Thymus (tissue), 11 donors: Measurements from ENCODE around the gene GNPAT. TPM values are rescaled to one million over a fixed set of nuclear protein-coding genes. Genes with fewer than 3 reads are reported as not detected.
"Not testable (repeated sequence)": the region's sequence is repeated elsewhere in the genome, so short reads cannot be mapped to it uniquely, and the experiment has no call there.

Source experiments
- DNase-seq, 9 donors: peaks; one replicate each; pipeline ENCODE4 v3.0.0-alpha.2; 2013; ENCODE audit warnings: low spot score in 9 of 9, low read depth in 6 of 9, missing footprints in 1 of 9
- H3K27ac ChIP-seq, 2 donors: one replicate each; pipeline ENCODE4 v1.5.1; 2013; ENCODE audit warnings: control low read depth in 1 of 2, low read depth in 1 of 2, low read length in 1 of 2, mild to moderate bottlenecking in 1 of 2, moderate library complexity in 1 of 2
- H3K27me3 ChIP-seq, 2 donors: one replicate each; pipeline ENCODE4 v1.5.1; 2013; ENCODE audit warnings: low read length in 1 of 2; ENCODE audit not compliant: control insufficient read depth in 2 of 2, insufficient read depth in 1 of 2
- H3K36me3 ChIP-seq, 2 donors: one replicate each; pipeline ENCODE4 v1.5.1; 2013; ENCODE audit warnings: low read length in 1 of 2, mild to moderate bottlenecking in 1 of 2, moderate library complexity in 1 of 2; ENCODE audit not compliant: control insufficient read depth in 2 of 2, insufficient read depth in 2 of 2
- H3K4me1 ChIP-seq, 2 donors: one replicate each; pipeline ENCODE4 v1.5.1; 2013; ENCODE audit warnings: low read length in 2 of 2; ENCODE audit not compliant: control insufficient read depth in 2 of 2, insufficient read depth in 2 of 2
- H3K4me3 ChIP-seq, 2 donors: one replicate each; pipeline ENCODE4 v1.5.1; 2013; ENCODE audit warnings: low read length in 2 of 2, control low read depth in 1 of 2, mild to moderate bottlenecking in 1 of 2
- H3K9me3 ChIP-seq, 2 donors: one replicate each; pipeline ENCODE4 v1.5.1; 2013; ENCODE audit warnings: low read length in 1 of 2, mild to moderate bottlenecking in 1 of 2; ENCODE audit not compliant: control insufficient read depth in 2 of 2, insufficient read depth in 1 of 2
- WGBS: extraction: QIAGEN DNeasy Blood & Tissue Kit; methylation state at CpG from one replicate; pipeline ENCODE4 v1.1.7; 2013; 5-methylcytosine and 5-hydroxymethylcytosine counted together
- polyA plus RNA-seq: library from polyadenylated mRNA; stranded (reverse); fragments of 200-250 nt; gene quantifications from one replicate; pipeline ENCODE4 v1.2.3, GENCODE V29; 2013
- total RNA-seq: library from RNA; stranded (reverse); fragments of 120-200 nt; gene quantifications from one replicate; pipeline ENCODE4 v1.2.4, GENCODE V29; 2013
- donor health status: healthy.

Gene GNPAT
- total and polyA plus RNA-seq, 2 donors: 45.9 to 54.3 TPM

GRCh38 chr1:231210126-231210525 is 30.9 kb upstream of the GNPAT start:
- 94% methylated on average over 6 of the region's 6 CpGs for WGBS
- Histone ChIP-seq H3K4me1 (peaks cover 7 to 11% of the 10 kb centered on the region in 2 donors), H3K4me3 (no peak overlapping the region), H3K27me3 (no peaks in the 10 kb centered on the region), H3K9me3 (no peaks in the 10 kb centered on the region), H3K36me3 (no peaks in the 10 kb centered on the region), H3K27ac (no peak overlapping the region)
- DNase-seq: no peak

- Histone ChIP-seq H3K4me3 (peak overlapping the region; percentile 20 to 28), H3K27ac (no peak overlapping the region), H3K27me3 (no peaks in the 10 kb centered on the region), H3K9me3 (no peaks in the 10 kb centered on the region), H3K4me1 (peaks cover 7 to 17% of the 10 kb centered on the region in 2 donors), H3K36me3 (no peaks in the 10 kb centered on the region)
- 19% methylated on average over 28 of the region's 28 CpGs for WGBS
- DNase-seq: peak; percentile 80 to 97 (median 91)
Observed at GRCh38 chr1:231211005-231211857, 29.8 kb upstream of the GNPAT start.

GRCh38 chr1:231212301-231212700 is 28.7 kb upstream of the GNPAT start:
- not testable (repeated sequence) for DNase-seq, H3K36me3 ChIP-seq, H3K4me3 ChIP-seq, H3K27me3 ChIP-seq, H3K9me3 ChIP-seq, H3K27ac ChIP-seq
- 95% methylated on average over 5 of the region's 5 CpGs for WGBS
- H3K4me1 ChIP-seq: peaks cover 7 to 17% of the 10 kb centered on the region in 2 donors

- WGBS: 96% methylated on average over 22 of the region's 22 CpGs
- no peak overlapping the region for H3K27ac ChIP-seq
- H3K9me3 ChIP-seq: no peaks in the 10 kb centered on the region
- no peak overlapping the region for H3K4me3 ChIP-seq
- H3K36me3 ChIP-seq: no peaks in the 10 kb centered on the region
- H3K4me1 ChIP-seq: peaks cover 7 to 19% of the 10 kb centered on the region in 2 donors
- peaks cover 0 to 4% of the 10 kb centered on the region in 2 donors for H3K27me3 ChIP-seq
- DNase-seq: no peak
Observed at GRCh38 chr1:231213831-231214573, 27.0 kb upstream of the GNPAT start.

GRCh38 chr1:231214918-231215680 is 25.9 kb upstream of the GNPAT start:
- Histone ChIP-seq H3K4me1 (peaks cover 7 to 19% of the 10 kb centered on the region in 2 donors), H3K9me3 (no peaks in the 10 kb centered on the region), H3K36me3 (no peaks in the 10 kb centered on the region), H3K27me3 (peaks cover 0 to 4% of the 10 kb centered on the region in 2 donors), H3K27ac (no peak overlapping the region), H3K4me3 (no peak overlapping the region)
- 76% methylated on average over 17 of the region's 17 CpGs for WGBS
- DNase-seq: peak in 1 of 9 donors; percentile 15

- Histone ChIP-seq H3K27ac (no peak overlapping the region), H3K27me3 (peaks cover 0 to 4% of the 10 kb centered on the region in 2 donors), H3K36me3 (no peaks in the 10 kb centered on the region), H3K9me3 (no peaks in the 10 kb centered on the region), H3K4me3 (no peak overlapping the region), H3K4me1 (peaks cover 7 to 19% of the 10 kb centered on the region in 2 donors)
- no peak for DNase-seq
- 92% methylated on average over 10 of the region's 10 CpGs for WGBS
Observed at GRCh38 chr1:231215681-231216385, 25.2 kb upstream of the GNPAT start.

GRCh38 chr1:231216498-231216897 is 24.5 kb upstream of the GNPAT start:
- DNase-seq: no peak
- no peaks in the 10 kb centered on the region for H3K36me3 ChIP-seq
- WGBS: 87% methylated on average over 4 of the region's 4 CpGs

GRCh38 chr1:231217056-231217455 is 24.0 kb upstream of the GNPAT start:
- Histone ChIP-seq H3K4me3 (no peak overlapping the region), H3K36me3 (no peaks in the 10 kb centered on the region), H3K9me3 (no peaks in the 10 kb centered on the region), H3K4me1 (peaks cover 0 to 10% of the 10 kb centered on the region in 2 donors), H3K27me3 (peaks cover 0 to 4% of the 10 kb centered on the region in 2 donors), H3K27ac (no peak overlapping the region)
- no peak for DNase-seq
- WGBS: 97% methylated on average over 11 of the region's 11 CpGs

More at GRCh38 chr1:231216498-231216897, 24.5 kb upstream of the GNPAT start:
- no peak overlapping the region for H3K27ac ChIP-seq
- H3K4me1 ChIP-seq: peaks cover 4 to 14% of the 10 kb centered on the region in 2 donors
- H3K27me3 ChIP-seq: peaks cover 0 to 4% of the 10 kb centered on the region in 2 donors
- H3K4me3 ChIP-seq: no peak overlapping the region
- no peaks in the 10 kb centered on the region for H3K9me3 ChIP-seq
